ENCODE measurements around the gene LGALS7. TPM values are rescaled to one million over a fixed set of nuclear protein-coding genes. Genes with fewer than 3 reads are reported as not detected.

LGALS7 gene
- polyA plus RNA-seq, 1 donor from 2014 or later: not detected

DNA sequence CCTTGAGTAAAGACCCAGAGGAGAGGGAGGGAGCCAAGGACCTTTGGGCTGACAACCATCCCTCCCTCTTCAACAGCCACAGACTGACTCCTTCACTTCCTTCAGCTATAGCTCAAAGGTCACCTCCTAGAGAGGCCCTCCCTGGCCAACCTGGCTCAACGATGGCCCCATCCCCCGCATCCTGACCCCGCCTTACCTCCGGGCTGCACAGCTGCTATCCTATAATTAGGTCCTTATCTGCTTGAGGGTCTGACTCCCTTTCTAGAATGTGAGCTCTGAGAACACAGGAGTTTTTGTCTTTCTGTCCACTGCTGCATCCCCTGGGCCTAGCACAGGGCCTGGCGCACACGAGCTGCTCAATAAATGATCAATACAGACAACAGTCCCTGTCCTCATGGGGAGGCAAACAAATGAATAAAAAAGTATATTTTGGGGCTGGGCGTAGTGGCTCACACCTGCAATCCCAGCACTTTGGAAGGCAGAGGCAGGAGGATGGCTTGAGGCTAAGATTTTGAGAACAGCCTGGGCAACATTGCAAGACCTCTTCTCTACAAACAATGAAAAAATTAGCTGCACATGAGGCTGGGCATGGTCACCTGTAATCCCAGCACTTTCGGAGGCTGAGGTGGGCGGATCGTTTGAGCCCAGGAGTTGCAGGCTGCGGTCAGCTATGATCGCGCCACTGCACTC is 46.1 kb upstream of the LGALS7 start:
- Histone ChIP-seq H4K20me1 (ENCODE audit: insufficient read depth) (no peaks in the 10 kb centered on the region), H3K4me3 (ENCODE audit: low read length) (no peak overlapping the region), H3K27me3 (ENCODE audit: insufficient read depth, low read depth, low read length) (no peaks in the 10 kb centered on the region), H3K9ac (ENCODE audit: low read length) (no peak overlapping the region), H3F3A (ENCODE audit: insufficient read depth, low read length, poor library complexity, severe bottlenecking) (no peaks in the 10 kb centered on the region), H3K79me2 (replicated peaks; ENCODE audit: insufficient read depth, low read length) (no peaks in the 10 kb centered on the region), H3K9me3 (ENCODE audit: low read length) (no peaks in the 10 kb centered on the region), H2AFZ (ENCODE audit: low read depth, low read length) (no peak overlapping the region), H3K27ac (ENCODE audit: low read length) (no peak overlapping the region), H3K36me3 (ENCODE audit: insufficient read depth, low read length) (no peaks in the 10 kb centered on the region), H3K9me2 (ENCODE audit: insufficient read depth, low read length) (no peaks in the 10 kb centered on the region), H3K4me2 (ENCODE audit: low read length) (no peak overlapping the region)
- TF ChIP-seq REST (IDR thresholded peaks at IDR 0.05; ENCODE audit: borderline replicate concordance): no peak
- no peak for TF ChIP-seq MXI1 (conservative IDR thresholded peaks at IDR 0.05; ENCODE audit: poor library complexity, severe bottlenecking)
- TF ChIP-seq TAF1 (IDR thresholded peaks at IDR 0.05; ENCODE audit: low read depth): no peak
- TF ChIP-seq, protein P1, sequence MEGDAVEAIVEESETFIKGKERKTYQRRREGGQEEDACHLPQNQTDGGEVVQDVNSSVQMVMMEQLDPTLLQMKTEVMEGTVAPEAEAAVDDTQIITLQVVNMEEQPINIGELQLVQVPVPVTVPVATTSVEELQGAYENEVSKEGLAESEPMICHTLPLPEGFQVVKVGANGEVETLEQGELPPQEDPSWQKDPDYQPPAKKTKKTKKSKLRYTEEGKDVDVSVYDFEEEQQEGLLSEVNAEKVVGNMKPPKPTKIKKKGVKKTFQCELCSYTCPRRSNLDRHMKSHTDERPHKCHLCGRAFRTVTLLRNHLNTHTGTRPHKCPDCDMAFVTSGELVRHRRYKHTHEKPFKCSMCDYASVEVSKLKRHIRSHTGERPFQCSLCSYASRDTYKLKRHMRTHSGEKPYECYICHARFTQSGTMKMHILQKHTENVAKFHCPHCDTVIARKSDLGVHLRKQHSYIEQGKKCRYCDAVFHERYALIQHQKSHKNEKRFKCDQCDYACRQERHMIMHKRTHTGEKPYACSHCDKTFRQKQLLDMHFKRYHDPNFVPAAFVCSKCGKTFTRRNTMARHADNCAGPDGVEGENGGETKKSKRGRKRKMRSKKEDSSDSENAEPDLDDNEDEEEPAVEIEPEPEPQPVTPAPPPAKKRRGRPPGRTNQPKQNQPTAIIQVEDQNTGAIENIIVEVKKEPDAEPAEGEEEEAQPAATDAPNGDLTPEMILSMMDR (IDR thresholded peaks at IDR 0.05; ENCODE audit: poor library complexity, severe bottlenecking): no peak
- TF ChIP-seq POLR2AphosphoS5 (IDR thresholded peaks at IDR 0.05): no peak
- no peak for TF ChIP-seq EP300 (conservative IDR thresholded peaks at IDR 0.05; ENCODE audit: poor library complexity, severe bottlenecking)
- no peak for TF ChIP-seq EZH2 (IDR thresholded peaks at IDR 0.05; ENCODE audit: borderline replicate concordance, insufficient read depth, low read length, poor library complexity, severe bottlenecking)
- no peak for TF ChIP-seq RAD21 (conservative IDR thresholded peaks at IDR 0.05)
- TF ChIP-seq SMC3 (conservative IDR thresholded peaks at IDR 0.05; ENCODE audit: poor library complexity): no peak

DNA sequence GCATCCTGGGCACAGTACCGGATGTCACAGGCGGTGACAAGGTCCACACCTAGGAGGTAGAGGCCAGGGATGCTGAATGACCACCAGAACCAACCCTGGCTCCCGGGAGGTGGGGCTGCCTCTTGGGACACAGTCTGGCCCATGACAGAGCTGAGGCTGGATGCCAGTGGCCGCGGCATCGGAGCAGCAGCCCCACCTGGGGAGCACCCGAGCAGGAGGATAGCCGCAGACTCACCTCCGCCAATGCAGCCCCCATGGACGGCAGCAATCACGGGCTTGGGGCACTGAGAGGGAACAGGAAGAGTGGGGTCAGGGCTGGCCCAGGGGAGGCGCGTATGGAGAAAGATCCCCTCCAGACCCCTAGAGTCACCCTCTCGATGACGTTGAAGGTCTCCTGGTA is 43.8 kb upstream of the LGALS7 start:
- Histone ChIP-seq H3K9me2 (ENCODE audit: insufficient read depth, low read length) (no peaks in the 10 kb centered on the region), H3K27me3 (ENCODE audit: insufficient read depth, low read depth, low read length) (no peaks in the 10 kb centered on the region), H3K27ac (ENCODE audit: low read length) (no peak overlapping the region), H3K79me2 (replicated peaks; ENCODE audit: insufficient read depth, low read length) (no peaks in the 10 kb centered on the region), H4K20me1 (ENCODE audit: insufficient read depth) (no peaks in the 10 kb centered on the region), H3F3A (ENCODE audit: insufficient read depth, low read length, poor library complexity, severe bottlenecking) (no peaks in the 10 kb centered on the region), H3K9me3 (ENCODE audit: low read length) (no peaks in the 10 kb centered on the region), H3K4me2 (ENCODE audit: low read length) (no peak overlapping the region), H3K36me3 (ENCODE audit: insufficient read depth, low read length) (no peaks in the 10 kb centered on the region), H2AFZ (ENCODE audit: low read depth, low read length) (no peak overlapping the region), H3K9ac (ENCODE audit: low read length) (no peak overlapping the region), H3K4me3 (ENCODE audit: low read length) (no peak overlapping the region)
- TF ChIP-seq SMC3 (conservative IDR thresholded peaks at IDR 0.05; ENCODE audit: poor library complexity) (no peak), EP300 (conservative IDR thresholded peaks at IDR 0.05; ENCODE audit: poor library complexity, severe bottlenecking) (no peak), TAF1 (IDR thresholded peaks at IDR 0.05; ENCODE audit: low read depth) (no peak), POLR2AphosphoS5 (IDR thresholded peaks at IDR 0.05) (no peak), EZH2 (IDR thresholded peaks at IDR 0.05; ENCODE audit: borderline replicate concordance, insufficient read depth, low read length, poor library complexity, severe bottlenecking) (no peak), REST (IDR thresholded peaks at IDR 0.05; ENCODE audit: borderline replicate concordance) (no peak), MXI1 (conservative IDR thresholded peaks at IDR 0.05; ENCODE audit: poor library complexity, severe bottlenecking) (no peak), RAD21 (conservative IDR thresholded peaks at IDR 0.05) (no peak)
- TF ChIP-seq, protein P1 (IDR thresholded peaks at IDR 0.05; ENCODE audit: poor library complexity, severe bottlenecking): no peak

Measured in neural cell (in vitro differentiated cells).